GM18907 (cell line): Measurements from ENCODE around the gene ABCA7.

Experiments used
- ATAC-seq: cut with Tn5 transposase; IDR thresholded peaks from one replicate; pipeline ENCODE4 v1.9.1; 2021; ENCODE audit warnings: mild to moderate bottlenecking, moderate library complexity; ENCODE audit not compliant: unreplicated experiment

ABCA7 gene

GRCh38 chr19:1084024-1084868, 44.3 kb downstream of the ABCA7 start:
- ATAC-seq, result no peak

GRCh38 chr19:1085053-1085658, 45.2 kb downstream of the ABCA7 start:
- ATAC-seq, result no peak

- ATAC-seq, result no peak
Observed at GRCh38 chr19:1085676-1086442, 46.0 kb downstream of the ABCA7 start.

GRCh38 chr19:1086613-1087012, 46.7 kb downstream of the ABCA7 start:
- ATAC-seq, result no peak

GRCh38 chr19:1087813-1088415, 48.0 kb downstream of the ABCA7 start:
- ATAC-seq, result no peak

GRCh38 chr19:1088416-1089010, 48.6 kb downstream of the ABCA7 start:
- no peak for ATAC-seq

- no peak for ATAC-seq
Observed at GRCh38 chr19:1089126-1089771, 49.3 kb downstream of the ABCA7 start.

GRCh38 chr19:1089891-1090290, 50.0 kb downstream of the ABCA7 start:
- no peak for ATAC-seq

GRCh38 chr19:1090731-1091543, 51.0 kb downstream of the ABCA7 start:
- no peak for ATAC-seq

GRCh38 chr19:1091544-1092175, 51.8 kb downstream of the ABCA7 start:
- no peak for ATAC-seq

GRCh38 chr19:1093330-1093729, 53.4 kb downstream of the ABCA7 start:
- no peak for ATAC-seq

GRCh38 chr19:1093811-1094553, 54.1 kb downstream of the ABCA7 start:
- ATAC-seq, result no peak

GRCh38 chr19:1094655-1094977, 54.7 kb downstream of the ABCA7 start:
- peak; percentile 2 for ATAC-seq

- peak; percentile 84 for ATAC-seq
Observed at GRCh38 chr19:1094978-1095701, 55.2 kb downstream of the ABCA7 start, which contains the start of gene POLR2E. POLR2E (minus strand) TSS chr19:1095375; CDS start chr19:1095315, 60 bp downstream.

GRCh38 chr19:1097810-1098176, 57.9 kb downstream of the ABCA7 start:
- ATAC-seq, result no peak

GRCh38 chr19:1098177-1099051, 58.5 kb downstream of the ABCA7 start:
- ATAC-seq, result no peak

GRCh38 chr19:1101337-1101698, 61.4 kb downstream of the ABCA7 start:
- no peak for ATAC-seq
